Tibial nerve (tissue), 4 donors: ENCODE results near the gene TLR9. TPM values are rescaled to one million over a fixed set of nuclear protein-coding genes. Genes with fewer than 3 reads are reported as not detected.

ENCODE experiments used
- DNase-seq, 2 donors: peaks; one replicate each; pipeline ENCODE4 v3.0.0-alpha.2; 2019; ENCODE audit warnings: low spot score in 2 of 2
- H3K27ac ChIP-seq, 4 donors: fragments of 200-600 bp; sonication (generic) in 3 of 4; one replicate each; pipeline ENCODE4 v1.5.1; 2017 to 2019; ENCODE audit warnings: mild to moderate bottlenecking in 1 of 4
- H3K27me3 ChIP-seq, 2 donors: fragments of 200-600 bp; sonication (generic) in 1 of 2; one replicate each; pipeline versions ENCODE4 v1.5.1 to v1.6.0; 2017 to 2019
- H3K36me3 ChIP-seq, 3 donors: fragments of 200-600 bp; sonication (generic); one replicate each; pipeline ENCODE4 v1.5.1; 2018 to 2019
- H3K4me1 ChIP-seq, 4 donors: fragments of 200-600 bp; sonication (generic) in 3 of 4; one replicate each; pipeline ENCODE4 v1.5.1; 2017 to 2019
- H3K4me3 ChIP-seq, 4 donors: fragments of 200-600 bp; sonication (generic) in 3 of 4; one replicate each; pipeline ENCODE4 v1.5.1; 2017 to 2019; ENCODE audit warnings: mild to moderate bottlenecking in 1 of 4, moderate library complexity in 1 of 4
- H3K9me3 ChIP-seq, 4 donors: fragments of 200-600 bp; sonication (generic) in 3 of 4; one replicate each; pipeline ENCODE4 v1.5.1; 2017 to 2019
- EP300 ChIP-seq, 2 donors: sonication (generic); formaldehyde crosslinking; IDR thresholded peaks; one replicate each; pipeline ENCODE4 v1.6.1; 2017; ENCODE audit warnings: antibody characterized with exemption in 2 of 2, mild to moderate bottlenecking in 1 of 2
- POLR2A ChIP-seq, 2 donors: fragments of 450-650 bp; IDR thresholded peaks; one replicate each; pipeline ENCODE4 v1.6.1; 2017; ENCODE audit warnings: antibody characterized with exemption in 2 of 2, mild to moderate bottlenecking in 2 of 2, moderate library complexity in 2 of 2
- WGBS, 2 donors: methylation state at CpG; one replicate each; pipeline ENCODE4 v1.1.5; 2018; 5-methylcytosine and 5-hydroxymethylcytosine counted together
- total RNA-seq, 4 donors: library from RNA; depleted of rRNA; stranded (reverse); fragments of >200 nt; gene quantifications; one replicate each; pipeline ENCODE4 v1.1.0, GENCODE V29; 2016
- TF ChIP-seq, protein P1 (sequence below), 5 experiments: fragments of 200-600 bp in 3 of 5; fragments of 450-650 bp in 2 of 5; sonication (generic) in 3 of 5; IDR thresholded peaks; one replicate each; pipeline ENCODE4 v1.5.1; 2016 to 2019; ENCODE audit warnings: antibody characterized with exemption in 5 of 5, mild to moderate bottlenecking in 3 of 5, moderate library complexity in 2 of 5

Gene TLR9
- total RNA-seq, 4 donors from 2014 or later: 0.30 to 0.39 TPM; not detected in 2

DNA sequence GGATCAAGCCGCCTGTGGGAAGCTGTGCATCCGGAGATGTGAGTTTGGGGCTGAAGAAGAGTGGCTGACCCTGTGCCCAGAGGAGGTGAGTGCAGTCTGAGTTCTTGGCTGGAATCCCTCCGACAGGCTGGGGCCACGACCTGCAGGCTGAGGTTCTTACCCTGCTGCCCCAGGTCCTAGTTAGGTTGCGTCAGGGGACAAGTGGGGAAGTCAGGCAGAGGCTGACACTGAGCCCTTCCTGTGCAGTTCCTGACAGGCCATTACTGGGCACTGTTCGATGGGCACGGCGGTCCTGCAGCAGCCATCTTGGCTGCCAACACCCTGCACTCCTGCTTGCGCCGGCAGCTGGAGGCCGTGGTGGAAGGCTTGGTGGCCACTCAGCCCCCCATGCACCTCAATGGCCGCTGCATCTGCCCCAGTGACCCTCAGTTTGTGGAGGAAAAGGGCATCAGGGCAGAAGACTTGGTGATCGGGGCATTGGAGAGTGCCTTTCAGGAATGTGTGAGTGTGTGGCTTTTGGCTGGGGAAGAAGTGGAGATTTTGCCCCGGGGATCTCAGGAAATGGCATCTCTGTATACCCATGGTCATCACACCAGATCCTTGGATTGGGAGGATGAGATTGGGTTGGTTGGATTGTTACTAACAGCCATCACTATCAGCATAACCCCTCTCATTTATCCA lies 21.4 kb upstream of the TLR9 start:
- Histone ChIP-seq H3K27me3 (no peaks in the 10 kb centered on the region), H3K36me3 (peaks cover 0 to 45% (median under 1%) of the 10 kb centered on the region in 3 donors), H3K27ac (peak overlapping the region in 3 of 4 donors; percentile 87 to 95 (median 89)), H3K9me3 (no peaks in the 10 kb centered on the region), H3K4me1 (peaks cover 0 to 32% (median 10%) of the 10 kb centered on the region in 4 donors), H3K4me3 (peak overlapping the region in 2 of 4 donors; percentile 64 to 75)
- TF ChIP-seq, protein P1, sequence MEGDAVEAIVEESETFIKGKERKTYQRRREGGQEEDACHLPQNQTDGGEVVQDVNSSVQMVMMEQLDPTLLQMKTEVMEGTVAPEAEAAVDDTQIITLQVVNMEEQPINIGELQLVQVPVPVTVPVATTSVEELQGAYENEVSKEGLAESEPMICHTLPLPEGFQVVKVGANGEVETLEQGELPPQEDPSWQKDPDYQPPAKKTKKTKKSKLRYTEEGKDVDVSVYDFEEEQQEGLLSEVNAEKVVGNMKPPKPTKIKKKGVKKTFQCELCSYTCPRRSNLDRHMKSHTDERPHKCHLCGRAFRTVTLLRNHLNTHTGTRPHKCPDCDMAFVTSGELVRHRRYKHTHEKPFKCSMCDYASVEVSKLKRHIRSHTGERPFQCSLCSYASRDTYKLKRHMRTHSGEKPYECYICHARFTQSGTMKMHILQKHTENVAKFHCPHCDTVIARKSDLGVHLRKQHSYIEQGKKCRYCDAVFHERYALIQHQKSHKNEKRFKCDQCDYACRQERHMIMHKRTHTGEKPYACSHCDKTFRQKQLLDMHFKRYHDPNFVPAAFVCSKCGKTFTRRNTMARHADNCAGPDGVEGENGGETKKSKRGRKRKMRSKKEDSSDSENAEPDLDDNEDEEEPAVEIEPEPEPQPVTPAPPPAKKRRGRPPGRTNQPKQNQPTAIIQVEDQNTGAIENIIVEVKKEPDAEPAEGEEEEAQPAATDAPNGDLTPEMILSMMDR (IDR thresholded peaks at IDR 0.05): no peak
- TF ChIP-seq EP300 (IDR thresholded peaks at IDR 0.05) (no peak), POLR2A (IDR thresholded peaks at IDR 0.05) (no peak)
- WGBS, 2 donors: 70 to 78% methylated on average over 13 to 14 of the region's 14 CpGs
- DNase-seq: no peak

DNA sequence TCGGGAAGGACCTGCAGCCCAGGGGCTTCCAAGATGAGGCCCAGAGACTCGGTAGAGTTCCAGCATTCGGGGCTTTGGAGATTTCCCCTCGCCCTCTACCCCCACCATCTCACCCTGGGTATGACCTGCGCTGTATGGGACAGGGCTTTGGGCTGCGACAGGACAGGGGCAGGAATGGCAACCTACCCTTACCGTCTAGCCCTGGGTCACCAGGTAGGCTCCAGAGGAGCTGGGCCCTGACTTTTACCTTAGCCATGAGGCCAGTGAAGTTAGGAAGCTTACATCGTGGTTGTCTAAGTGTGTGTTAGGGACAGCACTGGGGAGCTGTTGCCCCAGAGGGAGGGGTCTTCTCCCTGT lies 20.8 kb upstream of the TLR9 start:
- H3K36me3 ChIP-seq: peaks cover 0 to 39% (median 0%) of the 10 kb centered on the region in 3 donors
- no peak for DNase-seq
- TF ChIP-seq, protein P1 (IDR thresholded peaks at IDR 0.05): no peak
- no peak for TF ChIP-seq POLR2A (IDR thresholded peaks at IDR 0.05)
- TF ChIP-seq EP300 (IDR thresholded peaks at IDR 0.05): no peak
- no peaks in the 10 kb centered on the region for H3K9me3 ChIP-seq
- H3K27ac ChIP-seq: peak overlapping the region; percentile 74 to 95 (median 88)
- 14 to 29% methylated on average over 8 of the region's 8 CpGs for WGBS, 2 donors
- peak overlapping the region; percentile 52 to 75 (median 63) for H3K4me3 ChIP-seq
- no peaks in the 10 kb centered on the region for H3K27me3 ChIP-seq
- H3K4me1 ChIP-seq: peaks cover 0 to 33% (median 10%) of the 10 kb centered on the region in 4 donors

DNA sequence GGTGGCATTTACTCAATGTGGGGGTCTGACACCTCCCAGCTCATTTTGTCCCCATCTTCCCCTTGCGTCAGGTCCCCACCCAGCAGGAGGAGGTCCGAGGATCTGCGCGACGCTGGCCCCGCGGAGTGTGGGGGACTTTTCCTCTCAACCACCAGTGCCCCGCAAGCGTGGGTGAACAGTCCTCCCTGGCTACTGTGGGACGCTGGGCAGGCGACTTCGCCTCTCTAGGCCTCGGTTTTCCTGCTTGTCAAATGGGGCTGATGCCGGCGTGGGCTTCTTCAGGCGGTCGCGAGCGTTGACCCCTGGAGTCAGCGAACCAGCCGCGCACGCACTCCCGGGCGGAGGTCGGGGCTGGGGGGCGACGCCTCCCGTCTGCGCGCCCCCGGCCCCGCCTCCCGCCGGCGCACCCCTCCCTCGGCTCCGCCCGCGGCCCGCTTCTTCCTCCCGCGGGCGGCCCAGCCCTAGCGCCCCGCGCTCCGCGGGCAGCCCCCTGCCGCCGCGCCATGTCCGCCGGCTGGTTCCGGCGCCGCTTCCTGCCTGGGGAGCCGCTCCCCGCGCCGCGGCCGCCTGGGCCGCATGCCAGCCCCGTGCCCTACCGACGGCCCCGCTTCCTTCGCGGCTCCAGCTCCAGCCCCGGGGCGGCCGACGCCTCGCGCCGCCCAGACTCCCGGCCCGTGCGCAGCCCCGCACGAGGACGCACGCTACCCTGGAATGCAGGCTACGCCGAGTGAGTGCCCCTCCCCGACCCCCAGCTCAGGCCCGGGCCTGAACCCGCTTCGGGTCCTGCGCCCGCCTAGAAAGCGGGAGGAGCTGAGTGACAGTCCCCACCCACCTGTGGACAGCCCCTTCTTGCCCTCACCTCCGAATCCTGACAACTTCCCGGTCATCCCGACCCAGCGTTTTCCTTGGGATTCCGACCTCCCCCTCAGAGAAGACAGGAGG lies 20.1 kb upstream of the TLR9 start, which contains the start of gene PPM1M:
TSS of gene PPM1M (plus strand) at position 438 of the 942 bp plus-strand sequence. CDS start at position 504, 66 bp downstream.
- Histone ChIP-seq H3K4me1 (peaks cover 0 to 40% (median 12%) of the 10 kb centered on the region in 4 donors), H3K36me3 (peaks cover 0 to 32% (median 0%) of the 10 kb centered on the region in 3 donors), H3K27ac (peak within 1 kb of the TSS; percentile 74 to 95 (median 88)), H3K9me3 (no peaks in the 10 kb centered on the region), H3K27me3 (no peaks in the 10 kb centered on the region), H3K4me3 (peak within 1 kb of the TSS; percentile 52 to 75 (median 63))
- TF ChIP-seq POLR2A (IDR thresholded peaks at IDR 0.05): peak in 1 of 2 donors; percentile 29
- TF ChIP-seq, protein P1 (IDR thresholded peaks at IDR 0.05): peak in 1 of 5 experiments; percentile 14
- TF ChIP-seq EP300 (IDR thresholded peaks at IDR 0.05): no peak
- 1 to 2% methylated on average over 58 to 81 of the region's 98 CpGs for WGBS, 2 donors
- DNase-seq: no peak

DNA sequence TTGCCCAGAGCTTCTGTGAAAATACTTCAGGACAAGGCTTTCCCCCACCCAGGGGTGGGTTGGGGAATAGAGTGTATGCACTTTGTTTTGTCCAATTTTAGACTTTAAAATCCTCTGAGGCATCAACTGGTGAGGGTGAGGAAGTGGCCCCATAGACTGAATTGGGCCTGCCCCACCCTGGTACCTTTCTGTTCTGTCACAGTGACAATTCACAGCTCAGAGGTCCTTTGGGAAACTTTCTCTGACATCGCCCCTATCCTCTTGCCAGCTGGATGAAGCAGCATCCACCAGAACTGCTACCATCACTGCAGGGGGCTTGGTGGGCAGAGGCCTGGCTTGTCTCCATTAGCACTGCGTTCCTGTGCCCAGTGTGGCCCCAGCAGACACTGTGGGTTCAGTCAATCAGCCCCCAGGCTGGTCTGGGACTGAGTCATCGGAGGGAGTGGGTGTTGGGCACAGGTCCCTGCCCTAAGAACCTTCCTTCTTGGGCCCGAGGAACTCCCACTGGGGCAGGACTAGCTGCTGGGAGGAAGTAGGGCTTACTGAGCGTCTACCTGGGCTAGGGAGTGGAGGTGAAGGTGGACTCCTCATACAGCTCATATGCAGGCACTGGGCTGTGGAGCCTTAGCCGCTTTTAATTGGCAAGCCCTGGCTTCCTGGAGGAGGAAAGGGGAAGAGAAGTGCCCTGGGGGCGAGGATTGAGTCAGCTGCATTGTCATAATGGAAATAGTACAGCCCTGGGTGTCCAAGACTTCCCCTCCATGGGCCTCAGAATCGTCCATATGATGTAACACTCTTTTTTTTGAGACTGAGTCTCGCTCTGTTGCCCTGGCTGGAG lies 18.6 kb upstream of the TLR9 start:
- no peak overlapping the region for H3K4me3 ChIP-seq
- H3K4me1 ChIP-seq: peaks cover 0 to 52% (median 22%) of the 10 kb centered on the region in 4 donors
- WGBS, 2 donors: 71 to 73% methylated on average over 8 to 9 of the region's 9 CpGs
- H3K27me3 ChIP-seq: no peaks in the 10 kb centered on the region
- TF ChIP-seq POLR2A (IDR thresholded peaks at IDR 0.05) (no peak), EP300 (IDR thresholded peaks at IDR 0.05) (peak in 1 of 2 donors; percentile 20)
- H3K36me3 ChIP-seq: peaks cover 0 to 16% (median 0%) of the 10 kb centered on the region in 3 donors
- H3K9me3 ChIP-seq: no peaks in the 10 kb centered on the region
- no peak for DNase-seq
- peak overlapping the region in 2 of 4 donors; percentile 87 to 89 for H3K27ac ChIP-seq

DNA sequence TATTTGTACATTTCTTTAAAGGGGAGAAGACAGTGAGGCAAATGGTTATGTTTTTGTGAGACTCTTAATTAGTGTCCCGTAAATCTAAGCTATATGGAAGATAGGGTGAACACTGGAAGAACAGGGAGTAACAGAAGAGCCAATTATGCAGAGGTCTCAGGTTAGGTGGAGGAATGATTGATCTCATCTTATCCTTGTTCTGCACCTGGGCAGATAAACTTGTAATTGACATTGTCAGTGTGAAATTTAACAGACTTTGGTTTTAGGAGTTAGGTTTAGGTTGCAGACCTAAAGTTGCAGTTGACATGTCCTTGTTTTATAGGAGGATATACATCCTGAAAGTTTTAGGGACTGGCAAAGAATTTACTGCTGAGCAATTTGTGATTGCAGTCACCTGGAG lies 16.6 kb upstream of the TLR9 start:
- Histone ChIP-seq H3K27me3 (no peaks in the 10 kb centered on the region), H3K36me3 (no peaks in the 10 kb centered on the region), H3K4me3 (no peak overlapping the region), H3K4me1 (peaks cover 0 to 60% (median 35%) of the 10 kb centered on the region in 4 donors), H3K9me3 (no peaks in the 10 kb centered on the region), H3K27ac (no peak overlapping the region)
- TF ChIP-seq, protein P1 (IDR thresholded peaks at IDR 0.05): no peak
- TF ChIP-seq POLR2A (IDR thresholded peaks at IDR 0.05): no peak
- no peak for TF ChIP-seq EP300 (IDR thresholded peaks at IDR 0.05)
- DNase-seq: no peak
- WGBS, 2 donors: 74 to 84% methylated on average over 1 of the region's 1 CpG
